GM12878 (cell line): ENCODE data around the gene MMP11. TPM values are rescaled to one million over a fixed set of nuclear protein-coding genes. Genes with fewer than 3 reads are reported as not detected.

Experiments
- ATAC-seq: fragments of 200-7000 bp; cut with Tn5 transposase; 3 replicates; pipeline ENCODE4 v1.9.1; 2020; ENCODE audit warnings: mild to moderate bottlenecking, moderate library complexity
- BruUV-seq: library from RNA; stranded (reverse); fragments of 400-500 nt; replicated peaks from 2 replicates; lab custom pipeline; 2021; lab: Mats Ljungman, UMichigan
- CTCF ChIA-PET: fragments of 300-600 bp; sonication (Branson Sonifier 250); formaldehyde crosslinking; extraction: SDS; loops from one replicate; lab custom pipeline; 2021; ENCODE audit warnings: inconsistent platforms; lab: Yijun Ruan, JAX
- POLR2A ChIA-PET: fragments of 350-600 bp; formaldehyde crosslinking; extraction: SDS; loops from one replicate; lab custom pipeline; 2021; ENCODE audit warnings: inconsistent platforms; lab: Charles Lee
- RAD21 ChIA-PET: fragments of 300-600 bp; sonication (Branson Sonifier 250); formaldehyde crosslinking; loops from one replicate; lab custom pipeline; 2023; ENCODE audit warnings: antibody characterized with exemption; ENCODE audit not compliant: unreplicated experiment; lab: Charles Lee
- SMC1A ChIA-PET: fragments of 300-600 bp; sonication (Branson Sonifier 250); formaldehyde crosslinking; loops from one replicate; lab custom pipeline; 2023; ENCODE audit not compliant: unreplicated experiment, uncharacterized antibody; lab: Charles Lee
- DNase-seq: peaks from one replicate; pipeline ENCODE4 v3.0.0-alpha.2; 2011; ENCODE audit warnings: low read depth, low spot score
- FAIRE-seq: peaks from 3 replicates; lab custom pipeline; 2011; peaks lifted over from hg19 to GRCh38; lab: Jason Lieb, UNC
- H2AFZ ChIP-seq: 2 replicates; pipeline ENCODE4 v1.6.0; 2011; ENCODE audit warnings: low read depth, low read length, control low read depth; ENCODE audit not compliant: control insufficient read depth
- H3K27ac ChIP-seq: 2 replicates; pipeline ENCODE4 v1.5.1; 2011; ENCODE audit warnings: control low read depth; ENCODE audit not compliant: control insufficient read depth, insufficient read depth
- H3K27me3 ChIP-seq, 2 experiments: replicated peaks in 1 of 2; 2 replicates each; pipeline versions ENCODE4 v1.6.0 to v1.6.1; 2011; ENCODE audit warnings: low read length in 1 of 2; ENCODE audit not compliant: control insufficient read depth in 2 of 2, insufficient read depth in 2 of 2
- H3K36me3 ChIP-seq, 2 experiments: 2 replicates each; pipeline ENCODE4 v1.5.1; 2011; ENCODE audit warnings: low read length in 1 of 2; ENCODE audit not compliant: control insufficient read depth in 2 of 2, insufficient read depth in 2 of 2
- H3K4me1 ChIP-seq: 2 replicates; pipeline ENCODE4 v1.6.1; 2011; ENCODE audit warnings: mild to moderate bottlenecking, low read length, moderate library complexity, mixed read lengths; ENCODE audit not compliant: control insufficient read depth, insufficient read depth
- H3K4me2 ChIP-seq: 2 replicates; pipeline ENCODE4 v1.6.0; 2011; ENCODE audit warnings: control low read depth; ENCODE audit not compliant: control insufficient read depth, insufficient read depth
- H3K4me3 ChIP-seq: fragments of 200-600 bp; sonication (generic); 2 replicates; pipeline ENCODE4 v1.5.1; 2016
- H3K79me2 ChIP-seq: 2 replicates; pipeline ENCODE4 v1.6.0; 2011; ENCODE audit warnings: low read length; ENCODE audit not compliant: control insufficient read depth, insufficient read depth
- H3K9ac ChIP-seq: 2 replicates; pipeline ENCODE4 v1.8.0; 2011; ENCODE audit warnings: low read length, control low read depth, mixed read lengths; ENCODE audit not compliant: control insufficient read depth, insufficient read depth
- H3K9me3 ChIP-seq: replicated peaks from 3 replicates; pipeline ENCODE4 v1.5.1; 2011; ENCODE audit warnings: mild to moderate bottlenecking, low read length; ENCODE audit not compliant: control insufficient read depth, insufficient read depth
- H4K20me1 ChIP-seq: 2 replicates; pipeline ENCODE4 v1.6.0; 2011; ENCODE audit not compliant: control insufficient read depth, insufficient read depth
- CHD4 ChIP-seq: fragments of 200-600 bp; sonication (generic); IDR thresholded peaks from 2 replicates; pipeline ENCODE4 v1.6.1; 2016; ENCODE audit warnings: mild to moderate bottlenecking
- HDGF ChIP-seq: fragments of 450-650 bp; IDR thresholded peaks from 2 replicates; pipeline ENCODE4 v1.6.1; 2016; ENCODE audit warnings: antibody characterized with exemption
- KDM1A ChIP-seq: fragments of 200-600 bp; sonication (generic); IDR thresholded peaks from 2 replicates; pipeline ENCODE4 v1.6.1; 2016; ENCODE audit warnings: borderline replicate concordance
- MYC ChIP-seq: IDR thresholded peaks from 2 replicates; pipeline ENCODE4 v1.6.1; 2011; ENCODE audit warnings: mild to moderate bottlenecking, low read length, moderate library complexity, inconsistent platforms; ENCODE audit not compliant: insufficient read depth, insufficient replicate concordance, insufficient read length, severe bottlenecking
- POLR2AphosphoS2 ChIP-seq: IDR thresholded peaks from 2 replicates; pipeline ENCODE4 v1.6.1; 2011; ENCODE audit warnings: low read depth, mild to moderate bottlenecking, low read length, improper control_type of control experiment, moderate library complexity
- SUZ12 ChIP-seq: fragments of 200-600 bp; sonication (generic); IDR thresholded peaks from one replicate; pipeline ENCODE4 v1.6.1; 2018; ENCODE audit warnings: antibody characterized with exemption, mild to moderate bottlenecking; ENCODE audit not compliant: unreplicated experiment
- TAF1 ChIP-seq: IDR thresholded peaks from 2 replicates; pipeline ENCODE4 v1.6.1; 2011; ENCODE audit warnings: mild to moderate bottlenecking, low read depth, low read length, borderline replicate concordance
- ZBTB4 ChIP-seq: fragments of 450-650 bp; formaldehyde crosslinking; IDR thresholded peaks from 2 replicates; pipeline ENCODE4 v1.4.0; 2022; ENCODE audit warnings: mild to moderate bottlenecking, moderate library complexity
- WGBS: methylation state at CpG from one replicate; pipeline ENCODE4 v1.1.6; 2016; ENCODE audit warnings: low lambda C conversion rate; ENCODE audit not compliant: insufficient replicate concordance, insufficient coverage; ENCODE audit errors: missing lambda C conversion rate; 5-methylcytosine and 5-hydroxymethylcytosine counted together
- in situ Hi-C: fragments of 300-500 bp; cut with MboI; formaldehyde crosslinking; loops from 9 replicates; pipeline ENCODE4 v1.14.3; 2018; ENCODE audit warnings: mixed read lengths
- intact Hi-C: fragments of 100-400 bp; cut with micrococcal nuclease; formaldehyde crosslinking; loops from one replicate; pipeline ENCODE4 v1.14.2; 2022; ENCODE audit not compliant: unreplicated experiment
- polyA plus RNA-seq, 11 experiments: library from polyadenylated mRNA; depleted of rRNA in 4 of 11; unstranded in 6 of 11; stranded (reverse) in 5 of 11; fragments of >200 nt; fragmentation: Nextera tagmentation in 4 of 11; fragmentation: Illumina TruSeq in 1 of 11; extraction: Ambion mirVana in 4 of 11; extraction: Trizol in 1 of 11; gene quantifications; 1 replicate in 1 of 11; 2 replicates in 10 of 11; pipeline versions ENCODE4 v1.2.1 to v1.2.3, GENCODE V29; 2011 to 2016; ENCODE audit warnings: inconsistent platforms in 2 of 11, missing spikeins in 2 of 11, low read depth in 1 of 11
- total RNA-seq, 4 experiments: library from RNA; depleted of rRNA in 3 of 4; stranded (reverse); fragments of >200 nt in 3 of 4; fragmentation: Illumina TruSeq in 1 of 4; extraction: Trizol in 1 of 4; gene quantifications; 2 replicates each; pipeline versions ENCODE4 v1.2.1 to v1.2.3, GENCODE V29; 2013 to 2021
- TF ChIP-seq, protein P1 (sequence below): fragments of 450-650 bp; IDR thresholded peaks from 2 replicates; pipeline ENCODE4 v1.6.1; 2016; ENCODE audit warnings: mild to moderate bottlenecking
- TF ChIP-seq, protein P2 (sequence below): fragments of 450-650 bp; IDR thresholded peaks from 2 replicates; pipeline ENCODE4 v1.6.1; 2017; ENCODE audit warnings: antibody characterized with exemption, mild to moderate bottlenecking, moderate library complexity

The MMP11 gene
- total and polyA plus RNA-seq, 10 of the 15 experiments (the other 5 are each of a cell fraction or from before 2014, with no cell fraction given): 0.03 to 1.1 (median 0.31) TPM; not detected in 2

DNA sequence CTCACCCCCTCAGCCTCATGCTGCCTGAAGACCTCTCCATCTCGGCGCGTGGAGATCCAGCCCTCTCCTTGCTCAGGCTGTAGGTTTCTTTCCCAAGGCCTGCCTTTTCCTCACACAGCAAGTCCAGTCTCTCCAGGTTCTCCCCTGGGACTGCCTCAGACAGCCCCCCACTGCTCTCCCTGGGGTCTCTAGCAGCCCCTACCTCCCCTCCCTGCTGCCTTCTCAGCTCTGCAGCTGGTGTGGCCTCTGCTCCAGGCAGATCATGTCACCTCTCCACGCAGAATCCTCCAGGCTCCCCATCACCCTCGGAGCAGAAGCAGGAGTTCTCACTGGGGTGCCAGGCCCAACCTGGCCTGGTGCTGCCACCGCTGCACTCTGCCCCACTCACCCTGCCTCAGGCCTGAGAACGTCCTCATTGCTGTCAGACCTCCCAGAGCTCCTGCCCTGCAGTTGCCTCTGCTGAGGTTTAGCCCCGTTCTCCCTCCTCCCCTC, 29.3 kb downstream of the MMP11 start (continued):
- no peak for TF ChIP-seq SUZ12

- H3K4me3 ChIP-seq: peak overlapping the region; percentile 70
- peak; percentile 29 for ATAC-seq
- POLR2A ChIA-PET: interaction anchor here (1.0 to 2.7 kb wide), 5 partner anchors 14 to 626 kb away, joined by 3 to 12 read pairs (median 4); partner anchors contain the start of gene SLC2A11
- H2AFZ ChIP-seq: peak overlapping the region; percentile 60
- no peak for DNase-seq
- H3K36me3 ChIP-seq: peaks cover 16 to 28% of the 10 kb centered on the region in 2 experiments
- H3K4me2 ChIP-seq: peak overlapping the region; percentile 100
- H3K9ac ChIP-seq: peak overlapping the region; percentile 84
- BruUV-seq: no TSS peak
- no peaks in the 10 kb centered on the region for H4K20me1 ChIP-seq
- peak; percentile 7 for FAIRE-seq
- intact Hi-C loops (no loop called here), in situ Hi-C loops (no loop called here)
- peaks cover 87% of the 10 kb centered on the region for H3K4me1 ChIP-seq
- H3K27ac ChIP-seq: peak overlapping the region; percentile 91
- WGBS: 5% methylated on average over 21 of the region's 21 CpGs
- H3K27me3 ChIP-seq: no peaks in the 10 kb centered on the region
- SMC1A ChIA-PET: interaction anchor here (1.0 to 1.7 kb wide), 3 partner anchors 17 to 32 kb away, joined by 3 to 5 read pairs (median 3); partner anchors contain the start of gene SMARCB1
- RAD21 ChIA-PET: interaction anchor here (0.6 to 2.2 kb wide), 2 partner anchors 43 to 669 kb away, joined by 4 to 7 read pairs; no protein-coding TSS in a partner anchor
- CTCF ChIA-PET: interaction anchor here (0.7 to 2.4 kb wide), 7 partner anchors 11 to 53 kb away, joined by 3 to 7 read pairs (median 4); partner anchors contain the start of gene CHCHD10
- no peaks in the 10 kb centered on the region for H3K9me3 ChIP-seq
- peaks cover 38% of the 10 kb centered on the region for H3K79me2 ChIP-seq
- TF ChIP-seq, protein P1, sequence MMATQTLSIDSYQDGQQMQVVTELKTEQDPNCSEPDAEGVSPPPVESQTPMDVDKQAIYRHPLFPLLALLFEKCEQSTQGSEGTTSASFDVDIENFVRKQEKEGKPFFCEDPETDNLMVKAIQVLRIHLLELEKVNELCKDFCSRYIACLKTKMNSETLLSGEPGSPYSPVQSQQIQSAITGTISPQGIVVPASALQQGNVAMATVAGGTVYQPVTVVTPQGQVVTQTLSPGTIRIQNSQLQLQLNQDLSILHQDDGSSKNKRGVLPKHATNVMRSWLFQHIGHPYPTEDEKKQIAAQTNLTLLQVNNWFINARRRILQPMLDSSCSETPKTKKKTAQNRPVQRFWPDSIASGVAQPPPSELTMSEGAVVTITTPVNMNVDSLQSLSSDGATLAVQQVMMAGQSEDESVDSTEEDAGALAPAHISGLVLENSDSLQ: peak; percentile 44; the same call in 1 of the 2 replicates
- TF ChIP-seq HDGF: peak; percentile 40; the same call in 1 of the 2 replicates
- 0 out of 2 replicates have a peak, but pooled peaks have one; percentile 26 for TF ChIP-seq POLR2AphosphoS2
- TF ChIP-seq CHD4: no peak
- TF ChIP-seq KDM1A: no peak
- TF ChIP-seq ZBTB4 (CRISPR knock-in tag): no peak
- peak; percentile 54; the same call in 1 of the 2 replicates for TF ChIP-seq TAF1
- TF ChIP-seq, protein P2, sequence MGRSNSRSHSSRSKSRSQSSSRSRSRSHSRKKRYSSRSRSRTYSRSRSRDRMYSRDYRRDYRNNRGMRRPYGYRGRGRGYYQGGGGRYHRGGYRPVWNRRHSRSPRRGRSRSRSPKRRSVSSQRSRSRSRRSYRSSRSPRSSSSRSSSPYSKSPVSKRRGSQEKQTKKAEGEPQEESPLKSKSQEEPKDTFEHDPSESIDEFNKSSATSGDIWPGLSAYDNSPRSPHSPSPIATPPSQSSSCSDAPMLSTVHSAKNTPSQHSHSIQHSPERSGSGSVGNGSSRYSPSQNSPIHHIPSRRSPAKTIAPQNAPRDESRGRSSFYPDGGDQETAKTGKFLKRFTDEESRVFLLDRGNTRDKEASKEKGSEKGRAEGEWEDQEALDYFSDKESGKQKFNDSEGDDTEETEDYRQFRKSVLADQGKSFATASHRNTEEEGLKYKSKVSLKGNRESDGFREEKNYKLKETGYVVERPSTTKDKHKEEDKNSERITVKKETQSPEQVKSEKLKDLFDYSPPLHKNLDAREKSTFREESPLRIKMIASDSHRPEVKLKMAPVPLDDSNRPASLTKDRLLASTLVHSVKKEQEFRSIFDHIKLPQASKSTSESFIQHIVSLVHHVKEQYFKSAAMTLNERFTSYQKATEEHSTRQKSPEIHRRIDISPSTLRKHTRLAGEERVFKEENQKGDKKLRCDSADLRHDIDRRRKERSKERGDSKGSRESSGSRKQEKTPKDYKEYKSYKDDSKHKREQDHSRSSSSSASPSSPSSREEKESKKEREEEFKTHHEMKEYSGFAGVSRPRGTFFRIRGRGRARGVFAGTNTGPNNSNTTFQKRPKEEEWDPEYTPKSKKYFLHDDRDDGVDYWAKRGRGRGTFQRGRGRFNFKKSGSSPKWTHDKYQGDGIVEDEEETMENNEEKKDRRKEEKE: no peak
- TF ChIP-seq MYC: no peak
These were observed 30.6 kb downstream of the MMP11 start for GRCh38 chr22:23803001-23803819.
